H1 (cell line): ENCODE data around the gene PSMF1. TPM values are rescaled to one million over a fixed set of nuclear protein-coding genes. Genes with fewer than 3 reads are reported as not detected.

Source experiments
- CTCF ChIA-PET: fragments of 300-600 bp; sonication (Branson Sonifier 250); formaldehyde crosslinking; loops from one replicate; lab custom pipeline; 2021; ENCODE audit not compliant: partially characterized antibody; lab: Charles Lee
- POLR2A ChIA-PET: fragments of 300-600 bp; sonication (Branson Sonifier 250); formaldehyde crosslinking; loops from one replicate; lab custom pipeline; 2021; ENCODE audit warnings: inconsistent platforms; ENCODE audit not compliant: partially characterized antibody; lab: Charles Lee
- DNase-seq, 2 experiments: peaks; one replicate each; pipeline versions ENCODE4 v3.0.0 to v3.0.0-alpha.2; 2010 to 2022; ENCODE audit warnings: low spot score in 2 of 2, low read depth in 1 of 2, mixed read lengths in 1 of 2
- FAIRE-seq: peaks from 2 replicates; lab custom pipeline; 2011; peaks lifted over from hg19 to GRCh38; lab: Jason Lieb, UNC
- H2AFZ ChIP-seq: 2 replicates; pipeline ENCODE4 v1.8.1; 2012; ENCODE audit warnings: low read length, inconsistent platforms
- H2AK5ac ChIP-seq: 2 replicates; pipeline ENCODE4 v1.6.1; 2013; ENCODE audit warnings: low read depth, low read length
- H2BK120ac ChIP-seq: replicated peaks from 2 replicates; pipeline ENCODE3; 2013; ENCODE audit warnings: low read depth, low read length, inconsistent platforms
- H2BK12ac ChIP-seq: 2 replicates; pipeline ENCODE4 v1.6.1; 2013; ENCODE audit warnings: low read depth, low read length
- H2BK15ac ChIP-seq: 2 replicates; pipeline ENCODE4 v1.6.1; 2013; ENCODE audit warnings: low read length
- H2BK20ac ChIP-seq: 2 replicates; pipeline ENCODE4 v1.6.1; 2013; ENCODE audit warnings: low read length
- H2BK5ac ChIP-seq: 2 replicates; pipeline ENCODE4 v1.6.1; 2013; ENCODE audit warnings: low read depth, low read length
- H3K14ac ChIP-seq: 2 replicates; pipeline ENCODE4 v1.6.1; 2013; ENCODE audit warnings: inconsistent platforms; ENCODE audit not compliant: insufficient read length
- H3K18ac ChIP-seq: 2 replicates; pipeline ENCODE4 v1.6.1; 2013; ENCODE audit warnings: low read length; ENCODE audit errors: extremely low read depth
- H3K23ac ChIP-seq: 2 replicates; pipeline ENCODE4 v1.6.1; 2013; ENCODE audit warnings: inconsistent platforms; ENCODE audit not compliant: insufficient read length
- H3K23me2 ChIP-seq: 2 replicates; pipeline ENCODE4 v1.6.1; 2013; ENCODE audit warnings: low read depth, low read length
- H3K27ac ChIP-seq: 2 replicates; pipeline ENCODE4 v1.6.1; 2011; ENCODE audit warnings: low read depth, low read length, inconsistent platforms
- H3K27me3 ChIP-seq, 4 experiments: replicated peaks in 1 of 4; 1 replicate in 1 of 4; 2 replicates in 3 of 4; pipeline versions ENCODE4 v1.6.1 to v1.8.1; 2011 to 2013; ENCODE audit warnings: low read length in 3 of 4, mild to moderate bottlenecking in 3 of 4, inconsistent platforms in 2 of 4, mixed read lengths in 2 of 4, moderate library complexity in 1 of 4; ENCODE audit not compliant: control insufficient read depth in 3 of 4, insufficient read depth in 3 of 4; ENCODE audit errors: extremely low read depth in 1 of 4
- H3K36me3 ChIP-seq, 4 experiments: 2 replicates each; pipeline versions ENCODE4 v1.6.1 to v1.8.1; 2011 to 2013; ENCODE audit warnings: mild to moderate bottlenecking in 4 of 4, low read length in 3 of 4, moderate library complexity in 2 of 4, control low read depth in 1 of 4, inconsistent platforms in 1 of 4; ENCODE audit not compliant: insufficient read depth in 4 of 4, control insufficient read depth in 2 of 4
- H3K4ac ChIP-seq: replicated peaks from 2 replicates; pipeline ENCODE3; 2013; ENCODE audit warnings: low read length, low read depth, mixed read lengths, inconsistent platforms; ENCODE audit not compliant: insufficient read length
- H3K4me1 ChIP-seq, 4 experiments: replicated peaks in 1 of 4; 1 replicate in 1 of 4; 2 replicates in 3 of 4; pipeline versions ENCODE4 v1.6.1 to v1.8.1; 2011 to 2013; ENCODE audit warnings: low read length in 3 of 4, inconsistent platforms in 2 of 4, mixed read lengths in 1 of 4; ENCODE audit not compliant: insufficient read depth in 4 of 4, control insufficient read depth in 3 of 4
- H3K4me2 ChIP-seq, 2 experiments: 2 replicates each; pipeline versions ENCODE4 v1.6.1 to v1.8.1; 2011 to 2013; ENCODE audit warnings: low read depth in 2 of 2, low read length in 2 of 2, control low read depth in 1 of 2, inconsistent platforms in 1 of 2, mild to moderate bottlenecking in 1 of 2; ENCODE audit not compliant: insufficient read depth in 1 of 2
- H3K4me3 ChIP-seq, 4 experiments: fragments of 200-600, 300-600 bp in 1 of 4; sonication (generic), shearing (Covaris generic), sonication (Bioruptor Twin) in 1 of 4; 2 replicates each; pipeline versions ENCODE4 v1.5.1 to v1.8.1; 2011 to 2016; ENCODE audit warnings: low read length in 4 of 4, low read depth in 3 of 4, control low read depth in 2 of 4, inconsistent platforms in 2 of 4, mild to moderate bottlenecking in 2 of 4, mixed read lengths in 1 of 4, moderate library complexity in 1 of 4; ENCODE audit not compliant: insufficient read depth in 2 of 4; ENCODE audit errors: extremely low read depth in 1 of 4
- H3K56ac ChIP-seq: replicated peaks from 2 replicates; pipeline ENCODE3; 2013; ENCODE audit warnings: low read depth, mild to moderate bottlenecking, mixed read lengths, low read length, inconsistent platforms; ENCODE audit not compliant: insufficient read length
- H3K79me1 ChIP-seq: 2 replicates; pipeline ENCODE4 v1.6.1; 2013; ENCODE audit warnings: low read depth, low read length, control low read depth
- H3K79me2 ChIP-seq, 2 experiments: 2 replicates each; pipeline versions ENCODE4 v1.6.1 to v1.8.1; 2012 to 2013; ENCODE audit warnings: low read length in 2 of 2, mild to moderate bottlenecking in 2 of 2, inconsistent platforms in 1 of 2; ENCODE audit not compliant: insufficient read depth in 2 of 2, control insufficient read depth in 1 of 2
- H3K9ac ChIP-seq, 4 experiments: replicated peaks in 1 of 4; 1 replicate in 1 of 4; 2 replicates in 3 of 4; pipeline versions ENCODE4 v1.6.1 to v1.8.1; 2011 to 2013; ENCODE audit warnings: low read depth in 3 of 4, low read length in 3 of 4, control low read depth in 2 of 4, mild to moderate bottlenecking in 2 of 4, moderate library complexity in 2 of 4, inconsistent platforms in 1 of 4; ENCODE audit errors: extremely low read depth in 1 of 4
- H3K9me3 ChIP-seq, 2 experiments: 2 replicates each; pipeline versions ENCODE4 v1.6.1 to v1.8.1; 2012 to 2013; ENCODE audit warnings: mild to moderate bottlenecking in 2 of 2, moderate library complexity in 2 of 2, control low read depth in 1 of 2, inconsistent platforms in 1 of 2, low read depth in 1 of 2, low read length in 1 of 2, mixed read lengths in 1 of 2; ENCODE audit not compliant: insufficient read depth in 2 of 2
- H4K20me1 ChIP-seq, 2 experiments: replicated peaks in 1 of 2; 2 replicates each; pipeline versions ENCODE3 to v1.8.1; 2011 to 2013; ENCODE audit warnings: inconsistent platforms in 2 of 2, low read length in 2 of 2, mild to moderate bottlenecking in 1 of 2; ENCODE audit not compliant: insufficient read depth in 2 of 2, control insufficient read depth in 1 of 2
- H4K5ac ChIP-seq: 2 replicates; pipeline ENCODE4 v1.6.1; 2013; ENCODE audit warnings: low read length, low read depth, mixed read lengths, inconsistent platforms; ENCODE audit not compliant: insufficient read length
- H4K8ac ChIP-seq: 2 replicates; pipeline ENCODE4 v1.8.0; 2013; ENCODE audit warnings: mild to moderate bottlenecking, moderate library complexity, low read length, inconsistent platforms; ENCODE audit not compliant: insufficient read depth; ENCODE audit errors: extremely low read depth
- H4K91ac ChIP-seq: replicated peaks from 2 replicates; pipeline ENCODE3; 2013; ENCODE audit warnings: low read length, mixed read lengths, inconsistent platforms; ENCODE audit not compliant: insufficient read length
- BACH1 ChIP-seq: IDR thresholded peaks from 2 replicates; pipeline ENCODE4 v1.6.1; 2012; ENCODE audit warnings: low read length, improper control_type of control experiment
- BRCA1 ChIP-seq: IDR thresholded peaks from 2 replicates; pipeline ENCODE4 v1.6.1; 2012; ENCODE audit warnings: low read depth, low read length, improper control_type of control experiment
- CBX8 ChIP-seq: fragments of 300-800, 300-1000 bp; sonication (generic); IDR thresholded peaks from 2 replicates; pipeline ENCODE4 v1.7.1; 2016; ENCODE audit warnings: low read depth, low read length, borderline replicate concordance
- YY1 ChIP-seq: IDR thresholded peaks from 2 replicates; pipeline ENCODE4 v1.6.1; 2011; ENCODE audit warnings: low read depth, mild to moderate bottlenecking, low read length
- WGBS, 2 experiments: shearing (Covaris generic) in 1 of 2; methylation state at CpG; one replicate each; pipeline versions ENCODE4 v1.1.6 to v1.1.7; 2013 to 2015; ENCODE audit warnings: low lambda C conversion rate in 2 of 2, mixed read lengths in 2 of 2, inconsistent platforms in 1 of 2, low coverage in 1 of 2, missing lambda C conversion rate in 1 of 2; ENCODE audit not compliant: insufficient replicate concordance in 2 of 2, insufficient coverage in 1 of 2, insufficient read length in 1 of 2; ENCODE audit errors: extremely low coverage in 1 of 2, missing lambda C conversion rate in 1 of 2; 5-methylcytosine and 5-hydroxymethylcytosine counted together
- polyA plus RNA-seq, 7 experiments: library from polyadenylated mRNA; depleted of rRNA in 3 of 7; stranded (reverse) in 5 of 7; unstranded in 2 of 7; fragments of >200 nt in 5 of 7; fragments of 200-250 nt in 2 of 7; gene quantifications; 1 replicate in 5 of 7; 2 replicates in 1 of 7; 4 replicates in 1 of 7; pipeline versions ENCODE4 v1.2.1 to v1.2.3, GENCODE V29; 2011 to 2013; ENCODE audit warnings: missing spikeins in 2 of 7, mixed read lengths in 2 of 7
- total RNA-seq: library from RNA; stranded (reverse); fragmentation: NEBNext Ultra II Directional; extraction: Animal tissue kit (Norgen Biotek cat#: 25700); gene quantifications from 2 replicates; pipeline ENCODE4 v1.2.1, GENCODE V29; 2021
- TF ChIP-seq, protein P1 (sequence below): IDR thresholded peaks from 2 replicates; pipeline ENCODE4 v1.6.1; 2012; ENCODE audit warnings: low read length, inconsistent platforms

The PSMF1 gene
- total and polyA plus RNA-seq, 2 of the 8 experiments (the other 6 are each of a cell fraction or from before 2014, with no cell fraction given), result 106 to 159 TPM

GRCh38 chr20:1160991-1161390 lies 42.6 kb downstream of the PSMF1 start:
- DNase-seq, result no peak
- Histone ChIP-seq H3K27ac (no peak overlapping the region), H3K14ac (no peak overlapping the region), H4K8ac (no peak overlapping the region; the same call in 1 of the 2 replicates), H3K4me2 (no peak overlapping the region), H3K23ac (no peak overlapping the region), H3K36me3 (peaks cover 9 to 34% (median 27%) of the 10 kb centered on the region in 4 experiments; a peak in 7 of 8 replicates), H3K9ac (no peak overlapping the region), H2BK12ac (no peak overlapping the region), H2BK5ac (no peak overlapping the region), H2BK120ac (no peak overlapping the region), H3K79me2 (no peaks in the 10 kb centered on the region), H2BK20ac (no peak overlapping the region), H2BK15ac (no peak overlapping the region), H2AK5ac (no peak overlapping the region), H4K20me1 (peaks cover 0 to 12% of the 10 kb centered on the region in 2 experiments), H3K9me3 (no peaks in the 10 kb centered on the region), H2AFZ (no peak overlapping the region), H3K4me3 (no peak overlapping the region), H4K91ac (no peak overlapping the region), H3K4me1 (no peaks in the 10 kb centered on the region), H4K5ac (no peak overlapping the region)
- no peak for FAIRE-seq
- 86% methylated on average over 12 of the region's 12 CpGs; no CpG with 5 or more reads in 1 of the 2 experiments for WGBS, 2 experiments
- CTCF ChIA-PET, result interaction anchor here (0.6 to 2.0 kb wide), 3 partner anchors 9 to 52 kb away, joined by 3 to 7 read pairs (median 3); no protein-coding TSS in a partner anchor
- TF ChIP-seq BACH1 (no peak), YY1 (no peak), BRCA1 (no peak), CBX8 (no peak)
- TF ChIP-seq, protein P1, sequence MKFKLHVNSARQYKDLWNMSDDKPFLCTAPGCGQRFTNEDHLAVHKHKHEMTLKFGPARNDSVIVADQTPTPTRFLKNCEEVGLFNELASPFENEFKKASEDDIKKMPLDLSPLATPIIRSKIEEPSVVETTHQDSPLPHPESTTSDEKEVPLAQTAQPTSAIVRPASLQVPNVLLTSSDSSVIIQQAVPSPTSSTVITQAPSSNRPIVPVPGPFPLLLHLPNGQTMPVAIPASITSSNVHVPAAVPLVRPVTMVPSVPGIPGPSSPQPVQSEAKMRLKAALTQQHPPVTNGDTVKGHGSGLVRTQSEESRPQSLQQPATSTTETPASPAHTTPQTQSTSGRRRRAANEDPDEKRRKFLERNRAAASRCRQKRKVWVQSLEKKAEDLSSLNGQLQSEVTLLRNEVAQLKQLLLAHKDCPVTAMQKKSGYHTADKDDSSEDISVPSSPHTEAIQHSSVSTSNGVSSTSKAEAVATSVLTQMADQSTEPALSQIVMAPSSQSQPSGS, result no peak
- TF ChIP-seq, all 59 proteins: peak for 0
- H3K27me3 ChIP-seq, result no peaks in the 10 kb centered on the region
- POLR2A ChIA-PET, result interaction anchor here (1.2 to 1.8 kb wide), 2 partner anchors 11 to 33 kb away, joined by 4 to 6 read pairs; no protein-coding TSS in a partner anchor
- H3K4ac ChIP-seq, result no peak overlapping the region
- H3K79me1 ChIP-seq, result no peaks in the 10 kb centered on the region; the same call in 1 of the 2 replicates
- no peak overlapping the region for H3K56ac ChIP-seq
- no peak overlapping the region for H3K18ac ChIP-seq
- no peaks in the 10 kb centered on the region for H3K23me2 ChIP-seq
